ENCODE measurements around the gene PNPO. TPM values are rescaled to one million over a fixed set of nuclear protein-coding genes. Genes with fewer than 3 reads are reported as not detected.

The PNPO gene
- total RNA-seq, 1 donor from 2014 or later, result 9.1 TPM

- Histone ChIP-seq H3K27ac (no peak overlapping the region), H3K9me3 (ENCODE audit: low read depth) (no peaks in the 10 kb centered on the region), H3K27me3 (no peaks in the 10 kb centered on the region), H3K4me3 (no peak overlapping the region), H3F3A (ENCODE audit: low read depth) (no peaks in the 10 kb centered on the region), H3K9ac (no peak overlapping the region), H2AFZ (replicated peaks) (no peak overlapping the region), H3K4me1 (no peaks in the 10 kb centered on the region), H3K79me2 (ENCODE audit: low read depth) (peaks cover 5% of the 10 kb centered on the region), H4K20me1 (ENCODE audit: low read depth) (no peaks in the 10 kb centered on the region), H3K4me2 (no peak overlapping the region), H3K36me3 (no peaks in the 10 kb centered on the region)
- TF ChIP-seq CTCF (IDR thresholded peaks at IDR 0.05), result no peak
- no peak for DNase-seq (ENCODE audit: low spot score)
- Mint-ChIP-seq H3K36me3 (peaks cover 17% of the 10 kb centered on the region), H3K4me3 (no peak overlapping the region), H3K27me3 (ENCODE audit: insufficient read depth, low read depth) (peaks cover 8% of the 10 kb centered on the region), H3K9me3 (no peaks in the 10 kb centered on the region), H3K27ac (no peak overlapping the region), H3K4me1 (no peaks in the 10 kb centered on the region)
Measured at GRCh38 chr17:47913050-47913449, 28.3 kb upstream of the PNPO start.

- Histone ChIP-seq H3K36me3 (no peaks in the 10 kb centered on the region), H3K4me1 (no peaks in the 10 kb centered on the region), H3K4me3 (no peak overlapping the region), H3K27me3 (no peaks in the 10 kb centered on the region), H2AFZ (replicated peaks) (no peak overlapping the region), H3F3A (ENCODE audit: low read depth) (no peaks in the 10 kb centered on the region), H3K9ac (no peak overlapping the region), H3K4me2 (no peak overlapping the region), H4K20me1 (ENCODE audit: low read depth) (no peaks in the 10 kb centered on the region), H3K27ac (no peak overlapping the region), H3K79me2 (ENCODE audit: low read depth) (peaks cover 5% of the 10 kb centered on the region), H3K9me3 (ENCODE audit: low read depth) (no peaks in the 10 kb centered on the region)
- no peak for DNase-seq (ENCODE audit: low spot score)
- Mint-ChIP-seq H3K4me3 (no peak overlapping the region), H3K27me3 (ENCODE audit: insufficient read depth, low read depth) (peaks cover 6% of the 10 kb centered on the region), H3K4me1 (no peaks in the 10 kb centered on the region), H3K36me3 (peaks cover 15% of the 10 kb centered on the region), H3K9me3 (no peaks in the 10 kb centered on the region), H3K27ac (no peak overlapping the region)
- TF ChIP-seq EZH2phosphoT487 (IDR thresholded peaks at IDR 0.05) (no peak), EZH2 (IDR thresholded peaks at IDR 0.05) (no peak), CTCF (IDR thresholded peaks at IDR 0.05) (no peak)
Measured at GRCh38 chr17:47914306-47914948, 26.9 kb upstream of the PNPO start.

GRCh38 chr17:47915776-47916398 lies 25.5 kb upstream of the PNPO start:
- Histone ChIP-seq H3K36me3 (no peaks in the 10 kb centered on the region), H3K4me1 (no peaks in the 10 kb centered on the region), H2AFZ (replicated peaks) (no peak overlapping the region), H3K79me2 (ENCODE audit: low read depth) (peaks cover under 1% of the 10 kb centered on the region), H3K4me3 (no peak overlapping the region), H3K27me3 (no peaks in the 10 kb centered on the region), H3K27ac (no peak overlapping the region), H3K9ac (no peak overlapping the region), H4K20me1 (ENCODE audit: low read depth) (no peaks in the 10 kb centered on the region), H3K4me2 (no peak overlapping the region), H3F3A (ENCODE audit: low read depth) (no peaks in the 10 kb centered on the region), H3K9me3 (ENCODE audit: low read depth) (no peaks in the 10 kb centered on the region)
- Mint-ChIP-seq H3K27me3 (ENCODE audit: insufficient read depth, low read depth) (peaks cover 5% of the 10 kb centered on the region), H3K27ac (peak overlapping the region; percentile 3), H3K36me3 (peaks cover 17% of the 10 kb centered on the region), H3K9me3 (no peaks in the 10 kb centered on the region), H3K4me3 (no peak overlapping the region), H3K4me1 (no peaks in the 10 kb centered on the region)
- TF ChIP-seq EZH2 (IDR thresholded peaks at IDR 0.05) (no peak), CTCF (IDR thresholded peaks at IDR 0.05) (no peak), EZH2phosphoT487 (IDR thresholded peaks at IDR 0.05) (no peak)
- DNase-seq (ENCODE audit: low spot score), result no peak
